COLO829 (cell line): ENCODE data around the gene CDC42BPG.

Experiments
- DNase-seq: peaks from one replicate; pipeline ENCODE4 v3.0.0; 2012; ENCODE audit warnings: low spot score

The CDC42BPG gene

GRCh38 chr11:64844330-64845128, at the start of gene CDC42BPG:
TSS of gene CDC42BPG (minus strand) at chr11:64844653. CDS start at chr11:64844569, 84 bp downstream.
- peak; percentile 66 for DNase-seq

DNA sequence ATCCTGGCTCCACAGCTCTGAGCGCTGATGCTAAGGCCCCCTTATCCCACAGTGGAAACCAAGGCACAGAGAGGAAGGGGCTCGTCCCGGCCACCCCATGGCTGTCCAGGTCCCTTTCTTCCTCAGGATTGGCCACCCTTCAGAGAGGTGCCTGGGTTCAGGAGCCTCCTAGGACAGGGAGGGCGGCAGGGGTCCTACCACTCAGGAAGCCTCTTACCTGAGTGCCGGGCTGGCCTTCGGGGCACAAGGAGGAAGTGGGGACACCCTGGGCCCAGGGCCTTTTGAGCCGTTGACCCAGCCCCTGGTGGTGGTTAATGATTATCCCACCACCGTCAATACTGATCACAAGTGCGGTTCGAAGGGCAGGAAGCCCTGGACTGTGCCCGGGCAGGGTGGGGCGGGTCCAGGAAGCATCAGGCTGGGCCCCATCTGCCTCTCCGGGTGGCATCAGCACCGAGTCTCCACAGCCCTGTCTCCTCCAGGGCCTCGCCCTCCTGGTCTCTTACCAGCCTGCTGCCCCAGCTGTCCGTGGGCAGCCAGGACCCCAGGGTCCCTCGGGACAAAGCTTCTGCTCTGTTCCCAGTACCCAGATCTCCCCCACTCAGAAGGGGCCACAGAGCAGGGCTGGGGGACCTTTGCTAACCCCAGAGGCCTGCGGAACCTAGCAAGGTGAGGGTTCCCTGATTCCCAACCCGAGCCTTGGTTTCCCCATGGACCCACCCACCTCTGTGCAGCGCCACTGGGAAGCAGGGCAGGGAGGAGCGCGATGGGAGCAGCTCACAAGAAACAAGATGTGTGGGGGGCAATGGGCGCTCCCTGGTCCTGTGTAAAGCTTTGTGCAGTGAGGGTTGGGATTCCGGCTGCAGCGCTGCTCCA, 49.0 kb upstream of the CDC42BPG start:
- no peak for DNase-seq

GRCh38 chr11:64892838-64893193, 48.4 kb upstream of the CDC42BPG start:
- DNase-seq = no peak

GRCh38 chr11:64892411-64892831, 48.0 kb upstream of the CDC42BPG start:
- DNase-seq = no peak

DNA sequence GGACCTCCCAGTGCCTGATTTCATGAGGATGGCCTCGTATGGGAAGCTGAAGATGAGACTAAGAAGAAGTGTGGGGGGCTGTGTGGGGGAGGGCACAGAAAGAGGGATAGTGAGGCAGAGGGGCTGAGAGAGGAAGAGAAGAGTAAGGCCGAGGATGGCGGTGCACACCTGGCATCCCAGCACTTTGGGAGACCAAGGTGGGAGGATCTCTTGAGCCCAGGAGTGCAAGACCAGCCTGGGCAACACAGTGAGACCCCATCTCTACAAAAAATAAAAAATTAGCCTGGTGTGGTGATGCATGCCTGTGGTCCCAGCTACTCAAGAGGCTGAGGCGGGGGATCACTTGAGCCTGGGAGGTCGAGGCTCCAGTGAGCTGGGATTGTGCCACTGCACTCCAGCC, 47.4 kb upstream of the CDC42BPG start:
- DNase-seq = no peak

DNA sequence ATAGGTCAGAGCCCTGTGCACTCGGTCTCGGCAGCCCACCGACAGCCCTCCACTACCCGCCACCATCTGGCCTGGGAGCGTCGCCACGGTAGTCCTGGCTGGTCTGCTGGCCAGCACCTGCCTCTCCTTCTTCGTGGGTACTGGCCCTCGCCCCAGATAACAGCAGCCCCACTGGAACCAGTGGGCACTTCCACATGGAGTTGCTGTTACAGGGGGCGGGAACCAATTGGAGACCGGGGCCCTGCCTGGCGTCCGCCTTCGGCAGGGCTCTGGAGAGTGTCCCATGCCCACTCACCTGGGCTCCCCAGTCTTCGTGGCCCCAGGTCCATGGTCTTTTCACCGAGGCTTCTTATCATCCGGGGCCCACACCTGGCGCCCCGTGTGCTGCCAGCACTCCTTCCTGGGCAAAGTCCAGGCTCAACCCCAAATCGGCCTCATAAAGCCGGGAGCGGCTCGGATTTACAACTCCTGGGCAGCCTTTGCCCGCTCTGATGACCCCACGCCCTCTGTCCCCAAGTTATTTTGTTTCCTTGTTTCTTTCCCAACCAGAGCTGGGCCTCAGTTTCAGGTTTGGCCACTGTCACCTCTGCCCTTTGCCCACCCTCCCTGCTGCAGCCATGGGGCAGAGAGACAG, 46.9 kb upstream of the CDC42BPG start:
- no peak for DNase-seq

DNA sequence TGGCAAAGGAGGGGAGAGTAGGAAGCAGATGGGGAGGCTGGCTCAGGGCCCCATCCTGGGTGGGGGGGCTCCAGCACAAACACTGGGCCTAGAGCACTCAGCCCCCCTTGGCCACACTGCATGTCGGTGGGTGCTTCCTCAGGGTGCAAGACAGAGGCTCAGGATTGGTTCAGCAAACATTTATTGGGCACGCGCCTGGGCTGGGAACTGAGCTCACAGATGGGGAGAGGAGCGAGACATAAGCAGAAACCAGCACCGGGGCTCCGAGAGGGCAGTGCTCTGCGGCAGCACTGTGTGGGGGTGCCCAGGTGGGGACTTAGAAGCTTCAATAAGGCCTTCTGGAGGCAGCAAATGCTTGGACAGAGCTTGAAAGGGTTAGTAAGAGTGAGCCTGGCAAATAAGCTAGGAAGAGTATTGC, 46.1 kb upstream of the CDC42BPG start:
- DNase-seq = no peak

GRCh38 chr11:64888729-64889511, 44.5 kb upstream of the CDC42BPG start:
- DNase-seq = no peak

DNA sequence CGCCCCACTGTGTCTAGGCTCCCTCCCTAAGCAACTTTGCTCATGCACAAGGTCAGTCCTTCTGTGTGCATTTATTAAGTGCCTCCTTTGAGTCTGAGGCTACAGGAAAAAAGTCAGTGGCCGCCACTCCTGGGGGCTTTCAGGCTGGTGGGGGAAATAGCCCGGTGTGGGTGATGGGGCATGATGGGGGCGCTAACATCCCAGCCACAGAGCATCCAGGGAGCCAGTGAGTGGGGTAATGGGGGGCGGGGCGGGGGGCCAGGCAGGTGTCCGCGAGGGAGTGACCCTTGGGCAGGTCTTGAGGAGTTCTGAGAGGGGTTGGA, 43.9 kb upstream of the CDC42BPG start:
- no peak for DNase-seq

GRCh38 chr11:64887757-64888405, 43.4 kb upstream of the CDC42BPG start:
- DNase-seq = peak; percentile 70

DNA sequence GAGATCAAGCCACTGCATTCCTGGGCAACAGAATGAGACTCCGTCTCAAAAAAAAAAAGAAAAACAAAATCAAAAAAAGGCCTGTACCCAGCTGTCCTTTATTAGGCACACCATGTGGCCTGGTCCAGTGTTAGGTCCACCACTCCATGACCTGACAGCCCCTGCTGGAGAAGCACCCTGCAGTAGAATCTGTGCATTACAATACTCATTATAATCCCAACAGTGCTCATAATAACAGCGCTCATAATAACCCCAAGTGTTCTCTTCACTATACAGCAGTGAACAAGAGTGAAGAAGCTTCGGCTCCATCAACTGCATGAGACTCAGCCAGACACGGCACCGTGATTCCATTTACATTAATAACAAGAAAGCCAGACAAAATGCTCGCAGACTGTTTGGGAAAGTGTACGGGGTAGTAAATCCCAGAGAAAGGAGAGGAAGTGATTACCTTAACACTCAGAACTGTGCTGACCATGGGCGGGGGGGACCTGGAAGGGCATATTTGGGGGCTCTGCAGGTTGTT, 42.8 kb upstream of the CDC42BPG start:
- no peak for DNase-seq

DNA sequence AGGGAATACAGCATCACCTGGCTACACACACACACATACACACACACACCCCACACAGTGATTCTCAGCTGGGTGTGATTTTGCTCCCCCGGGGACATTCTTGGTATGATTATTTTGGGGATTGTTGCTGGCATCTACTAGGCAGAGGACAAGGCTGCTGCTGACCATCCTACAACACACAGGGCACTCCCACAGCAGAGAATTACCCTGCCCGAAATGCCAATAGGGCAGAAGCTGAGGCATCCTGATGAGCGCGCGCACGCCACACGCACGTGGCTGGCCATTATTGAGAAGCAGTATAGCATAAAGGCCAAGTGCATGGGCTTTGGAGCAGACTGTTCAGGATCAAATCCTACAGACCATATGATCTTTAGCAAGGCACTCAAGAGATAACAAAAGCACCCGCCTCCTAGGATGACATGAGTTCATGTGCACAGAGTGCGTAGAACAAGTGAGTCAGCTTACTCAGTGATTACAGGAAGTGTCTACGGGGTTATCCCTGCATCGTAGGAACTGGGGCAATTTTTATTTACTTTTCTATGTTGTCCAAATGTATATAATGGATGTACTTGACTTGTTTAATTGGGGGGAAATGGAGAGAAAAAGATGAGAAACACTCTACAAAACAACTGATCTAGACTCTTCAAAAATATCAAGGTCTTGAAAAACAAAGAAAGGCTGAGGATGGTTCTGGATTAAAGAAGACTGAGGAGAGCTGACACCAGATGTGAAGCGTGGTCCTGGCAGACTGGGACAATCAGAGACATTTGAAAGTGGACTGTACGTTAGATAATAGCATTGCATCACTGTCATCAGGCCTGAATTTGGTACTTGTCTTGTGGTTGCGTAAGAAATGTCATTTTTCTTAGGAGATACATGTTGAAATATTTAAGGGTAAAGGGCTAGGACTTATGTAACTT, 41.2 kb upstream of the CDC42BPG start:
- peak; percentile 18 for DNase-seq

DNA sequence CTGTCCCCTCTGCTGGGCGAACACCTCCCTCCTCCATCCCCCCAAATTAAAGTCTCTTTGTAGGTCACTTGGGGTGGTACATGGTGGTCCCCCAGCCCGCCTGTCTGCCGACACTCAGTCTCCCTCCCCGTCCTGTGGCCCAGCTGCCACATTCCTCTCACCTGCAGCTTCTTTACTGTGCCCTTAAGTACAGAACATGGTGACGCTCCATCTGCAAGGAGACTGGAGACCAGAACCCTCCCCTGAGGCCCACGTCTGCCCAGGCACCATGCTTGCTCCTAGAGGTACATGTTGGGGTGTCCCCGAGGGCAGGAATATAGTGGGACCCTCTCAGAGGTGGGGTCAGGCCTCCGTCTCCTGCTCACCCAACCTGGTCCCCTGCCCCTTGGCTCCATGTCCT, 39.6 kb upstream of the CDC42BPG start:
- no peak for DNase-seq

DNA sequence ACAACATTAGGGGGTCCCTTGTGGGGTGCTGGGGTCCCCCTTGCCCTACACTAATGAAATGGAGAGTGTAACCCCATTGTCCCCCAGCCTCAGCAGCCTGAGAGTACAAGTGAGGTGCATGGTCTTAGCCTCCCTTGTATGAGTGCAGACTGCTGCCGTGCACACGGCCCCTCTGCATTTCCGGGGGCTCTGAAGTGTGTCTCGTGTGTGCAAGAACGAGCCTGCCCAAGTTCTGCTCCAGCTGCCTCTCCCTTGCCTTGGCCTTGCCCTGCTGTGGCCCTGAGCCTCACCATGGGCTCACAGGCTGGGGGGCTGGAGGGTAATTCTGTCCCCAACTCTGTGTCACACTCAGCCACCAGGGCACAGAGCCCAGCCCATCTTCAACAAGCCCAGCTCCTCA, 39.1 kb upstream of the CDC42BPG start:
- DNase-seq = no peak

DNA sequence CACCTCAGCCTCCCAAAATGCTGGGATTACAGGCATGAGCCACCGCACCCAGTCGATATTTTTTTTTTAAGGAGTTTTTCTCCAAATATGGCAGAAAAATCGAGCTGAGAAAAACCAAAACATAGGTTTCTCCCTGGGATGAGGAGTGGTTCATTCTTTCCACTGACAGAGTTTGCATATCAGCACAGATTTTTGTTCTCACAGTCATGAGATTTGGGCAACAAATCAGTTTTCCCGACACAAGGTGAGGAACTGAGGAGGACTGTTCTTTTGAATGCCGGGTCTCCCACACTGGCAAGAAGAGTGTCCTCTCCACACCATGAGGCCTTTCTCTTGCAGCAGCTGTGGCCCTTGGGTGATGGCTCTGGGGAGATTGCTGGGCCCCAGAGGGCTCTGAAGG, 37.8 kb upstream of the CDC42BPG start:
- DNase-seq = no peak

GRCh38 chr11:64881476-64881875, 37.0 kb upstream of the CDC42BPG start:
- DNase-seq = no peak

DNA sequence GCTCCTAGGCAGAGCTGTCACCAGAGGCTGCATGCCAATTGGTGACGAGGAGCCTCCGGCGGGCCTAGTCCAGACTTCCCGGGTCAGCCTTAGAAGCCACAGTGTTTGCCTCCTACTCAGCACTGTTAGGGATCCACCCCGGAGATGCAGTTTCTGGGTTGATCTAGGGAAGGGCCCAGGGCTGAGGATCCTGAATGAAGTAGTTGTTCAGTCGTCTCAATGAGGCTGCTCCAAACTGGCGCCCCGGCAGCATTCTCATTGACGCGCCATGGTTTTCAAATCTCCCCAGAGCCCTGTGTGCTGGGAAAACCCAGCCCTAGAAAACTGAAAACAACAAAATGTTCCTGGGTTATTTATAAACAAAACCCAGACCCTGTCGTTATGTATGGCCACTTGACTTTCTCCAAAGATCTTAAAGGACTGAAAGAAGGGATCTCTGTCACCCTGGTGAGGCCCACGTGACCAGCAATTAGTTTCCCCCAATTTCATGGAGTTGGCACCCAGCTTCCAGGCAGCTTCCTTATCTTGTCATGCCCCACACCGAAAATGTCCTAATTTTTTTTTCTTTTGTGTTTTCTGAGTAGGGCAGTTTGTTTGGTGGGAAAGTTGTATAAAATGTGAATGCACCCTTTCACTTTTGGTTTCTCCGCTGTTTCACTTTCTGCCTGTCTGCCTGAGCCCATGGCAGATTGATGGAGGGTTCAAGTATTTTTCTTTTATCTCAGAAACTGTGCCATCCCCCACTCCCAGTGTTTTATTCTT, 36.0 kb upstream of the CDC42BPG start:
- DNase-seq = no peak

DNA sequence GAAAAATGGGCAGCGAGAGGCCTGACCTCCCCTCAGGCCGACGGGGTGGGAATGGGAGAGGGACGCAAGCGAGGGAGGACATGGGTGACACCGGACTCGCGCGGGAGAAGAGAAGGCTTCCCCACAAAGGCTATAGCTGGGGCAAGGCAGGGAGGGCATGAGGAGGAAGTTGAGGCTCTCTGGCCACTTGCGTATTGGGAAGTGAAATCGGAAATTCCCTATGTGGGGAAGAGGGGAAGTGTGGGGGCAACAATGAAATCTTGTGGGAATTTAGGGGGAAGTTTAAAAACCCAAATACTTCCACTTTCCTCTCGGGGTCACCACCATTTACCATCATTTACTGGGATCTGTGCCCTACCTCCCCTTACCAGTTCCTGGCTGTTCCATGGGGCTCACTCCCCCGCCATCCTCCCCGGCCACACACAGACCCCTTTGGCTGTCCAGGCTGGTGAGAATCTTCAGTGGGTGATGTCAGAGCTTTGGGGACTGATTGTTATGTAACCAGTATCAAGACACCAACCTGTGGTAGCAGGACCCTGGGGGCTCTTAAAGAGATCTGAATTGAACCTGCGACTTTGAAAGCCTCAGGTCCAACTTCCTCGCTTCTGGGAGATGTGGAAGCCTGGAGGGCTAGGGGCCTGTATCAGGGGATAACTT, 34.9 kb upstream of the CDC42BPG start:
- no peak for DNase-seq
